GM23338 (cell line): Measurements from ENCODE around the gene OR5H14. TPM values are rescaled to one million over a fixed set of nuclear protein-coding genes. Genes with fewer than 3 reads are reported as not detected.

Experiments
- polyA plus RNA-seq: library from polyadenylated mRNA; unstranded; fragments of >200 nt; fragmentation: Nextera tagmentation; extraction: Ambion mirVana; gene quantifications from 2 replicates; pipeline ENCODE4 v1.2.1, GENCODE V29; 2016
- total RNA-seq: library from RNA; depleted of rRNA; stranded (reverse); fragments of >200 nt; shearing (Covaris generic); gene quantifications from 2 replicates; pipeline ENCODE4 v1.2.3, GENCODE V29; 2014; rRNA removed

Gene OR5H14
- total and polyA plus RNA-seq, 2 experiments from 2014 or later: 0.05 TPM; not detected in 1

Other genes starting within 250 kb of the OR5H14 start
- 9.0 and 11.0 TPM in 2 replicates for gene RIOX2, start 175.0 kb upstream of the OR5H14 start, total RNA-seq
- 9.5 and 10.7 TPM in 2 replicates for gene RIOX2, start 175.0 kb upstream of the OR5H14 start, polyA plus RNA-seq
- gene GABRR3, start 112.2 kb upstream of the OR5H14 start, total RNA-seq: not detected in 2 replicates
- gene GABRR3, start 112.2 kb upstream of the OR5H14 start, polyA plus RNA-seq: not detected in 2 replicates
- not detected in 2 replicates for gene OR5AC2, start 60.3 kb upstream of the OR5H14 start, total RNA-seq
- gene OR5AC2, start 60.3 kb upstream of the OR5H14 start, polyA plus RNA-seq: not detected in 2 replicates
- not detected in 2 replicates for gene OR5H1, start 16.8 kb upstream of the OR5H14 start, total RNA-seq
- not detected in 2 replicates for gene OR5H1, start 16.8 kb upstream of the OR5H14 start, polyA plus RNA-seq
- not detected in 2 replicates for gene OR5H15, start 19.2 kb downstream of the OR5H14 start, total RNA-seq
- not detected in 2 replicates for gene OR5H15, start 19.2 kb downstream of the OR5H14 start, polyA plus RNA-seq
- not detected in 2 replicates for gene OR5H6, start 116.8 kb downstream of the OR5H14 start, total RNA-seq
- 0.37 and 0.38 TPM in 2 replicates for gene OR5H6, start 116.8 kb downstream of the OR5H14 start, polyA plus RNA-seq
- not detected in 2 replicates for gene OR5H2, start 135.0 kb downstream of the OR5H14 start, total RNA-seq
- 0.56 and 1.1 TPM in 2 replicates for gene OR5H2, start 135.0 kb downstream of the OR5H14 start, polyA plus RNA-seq
- not detected in 2 replicates for gene OR5K4, start 206.4 kb downstream of the OR5H14 start, total RNA-seq
- gene OR5K4, start 206.4 kb downstream of the OR5H14 start, polyA plus RNA-seq: not detected in 2 replicates
- not detected in 2 replicates for gene OR5K3, start 243.2 kb downstream of the OR5H14 start, total RNA-seq
- not detected in 2 replicates for gene OR5K3, start 243.2 kb downstream of the OR5H14 start, polyA plus RNA-seq